Measurements from ENCODE around the gene ETV4. TPM values are rescaled to one million over a fixed set of nuclear protein-coding genes. Genes with fewer than 3 reads are reported as not detected.

The ETV4 gene
- polyA plus RNA-seq, 1 donor from 2014 or later = 0.61 TPM

GRCh38 chr17:43521389-43521788 is 24.8 kb downstream of the ETV4 start:
- Histone ChIP-seq H3K9ac (ENCODE audit: low read length) (no peak overlapping the region), H3F3A (ENCODE audit: insufficient read depth, low read length, poor library complexity, severe bottlenecking) (no peaks in the 10 kb centered on the region), H3K9me3 (ENCODE audit: low read length) (no peaks in the 10 kb centered on the region), H3K9me2 (ENCODE audit: insufficient read depth, low read length) (no peaks in the 10 kb centered on the region), H3K27me3 (ENCODE audit: insufficient read depth, low read depth, low read length) (no peaks in the 10 kb centered on the region), H4K20me1 (ENCODE audit: insufficient read depth) (no peaks in the 10 kb centered on the region), H3K4me3 (ENCODE audit: low read length) (no peak overlapping the region), H3K27ac (ENCODE audit: low read length) (no peak overlapping the region), H3K79me2 (replicated peaks; ENCODE audit: insufficient read depth, low read length) (no peaks in the 10 kb centered on the region), H3K36me3 (ENCODE audit: insufficient read depth, low read length) (peaks cover 6% of the 10 kb centered on the region), H3K4me2 (ENCODE audit: low read length) (no peak overlapping the region), H2AFZ (ENCODE audit: low read depth, low read length) (no peak overlapping the region)
- TF ChIP-seq EZH2 (IDR thresholded peaks at IDR 0.05; ENCODE audit: borderline replicate concordance, insufficient read depth, low read length, poor library complexity, severe bottlenecking) (no peak), POLR2AphosphoS5 (IDR thresholded peaks at IDR 0.05) (no peak), CTCF (IDR thresholded peaks at IDR 0.05; ENCODE audit: poor library complexity, severe bottlenecking) (no peak), REST (IDR thresholded peaks at IDR 0.05; ENCODE audit: borderline replicate concordance) (no peak), MXI1 (conservative IDR thresholded peaks at IDR 0.05; ENCODE audit: poor library complexity, severe bottlenecking) (no peak), TAF1 (IDR thresholded peaks at IDR 0.05; ENCODE audit: low read depth) (no peak), RAD21 (conservative IDR thresholded peaks at IDR 0.05) (no peak)

- no peaks in the 10 kb centered on the region for H3K9me2 ChIP-seq (ENCODE audit: insufficient read depth, low read length)
- H3K36me3 ChIP-seq (ENCODE audit: insufficient read depth, low read length) = peaks cover 6% of the 10 kb centered on the region
- no peak overlapping the region for H3K27ac ChIP-seq (ENCODE audit: low read length)
Observed at GRCh38 chr17:43517615-43518386, 28.3 kb downstream of the ETV4 start.

More at GRCh38 chr17:43517615-43518386, 28.3 kb downstream of the ETV4 start:
- no peaks in the 10 kb centered on the region for H4K20me1 ChIP-seq (ENCODE audit: insufficient read depth)
- TF ChIP-seq MXI1 (conservative IDR thresholded peaks at IDR 0.05; ENCODE audit: poor library complexity, severe bottlenecking) = no peak
- TF ChIP-seq RAD21 (conservative IDR thresholded peaks at IDR 0.05) = no peak
- no peak for TF ChIP-seq TAF1 (IDR thresholded peaks at IDR 0.05; ENCODE audit: low read depth)
- no peak for TF ChIP-seq EZH2 (IDR thresholded peaks at IDR 0.05; ENCODE audit: borderline replicate concordance, insufficient read depth, low read length, poor library complexity, severe bottlenecking)
- TF ChIP-seq EP300 (conservative IDR thresholded peaks at IDR 0.05; ENCODE audit: poor library complexity, severe bottlenecking) = no peak
- no peak for TF ChIP-seq SMC3 (conservative IDR thresholded peaks at IDR 0.05; ENCODE audit: poor library complexity)
- no peak for TF ChIP-seq CTCF (IDR thresholded peaks at IDR 0.05; ENCODE audit: poor library complexity, severe bottlenecking)
- TF ChIP-seq POLR2AphosphoS5 (IDR thresholded peaks at IDR 0.05) = no peak
- no peak for TF ChIP-seq REST (IDR thresholded peaks at IDR 0.05; ENCODE audit: borderline replicate concordance)
- H3K9me3 ChIP-seq (ENCODE audit: low read length) = no peaks in the 10 kb centered on the region
- no peak overlapping the region for H3K4me3 ChIP-seq (ENCODE audit: low read length)
- H3K27me3 ChIP-seq (ENCODE audit: insufficient read depth, low read depth, low read length) = no peaks in the 10 kb centered on the region
- no peak overlapping the region for H3K4me2 ChIP-seq (ENCODE audit: low read length)
- no peaks in the 10 kb centered on the region for H3F3A ChIP-seq (ENCODE audit: insufficient read depth, low read length, poor library complexity, severe bottlenecking)
- H3K9ac ChIP-seq (ENCODE audit: low read length) = no peak overlapping the region
- H2AFZ ChIP-seq (ENCODE audit: low read depth, low read length) = no peak overlapping the region
- no peaks in the 10 kb centered on the region for H3K79me2 ChIP-seq (replicated peaks; ENCODE audit: insufficient read depth, low read length)

Measured in neural cell (in vitro differentiated cells).